A549 (cell line): Measurements from ENCODE around the gene CHFR. TPM values are rescaled to one million over a fixed set of nuclear protein-coding genes. Genes with fewer than 3 reads are reported as not detected.

Experiments used
- ATAC-seq, 2 experiments: fragments of 200-7000 bp in 1 of 2; fragments of >200 bp in 1 of 2; cut with Nextera tagmentation in 1 of 2; cut with Tn5 transposase in 1 of 2; 3 replicates each; pipeline versions ENCODE4 v1.8.0 to v1.9.1; 2018 to 2020; ENCODE audit warnings: mild to moderate bottlenecking in 1 of 2, moderate library complexity in 1 of 2
- CTCF ChIA-PET: fragments of 300-600 bp; sonication (Branson Sonifier 250); formaldehyde crosslinking; extraction: SDS; loops from one replicate; lab custom pipeline; 2021; ENCODE audit warnings: antibody characterized with exemption, inconsistent platforms; lab: Yijun Ruan, JAX
- POLR2A ChIA-PET: fragments of 350-600 bp; formaldehyde crosslinking; extraction: SDS; loops from one replicate; lab custom pipeline; 2021; ENCODE audit warnings: antibody characterized with exemption, inconsistent platforms; lab: Yijun Ruan, JAX
- DNase-seq, 2 experiments: peaks; one replicate each; pipeline versions ENCODE4 v3.0.0 to v3.0.0-alpha.2; 2011 to 2016; ENCODE audit warnings: low read depth in 1 of 2, low spot score in 1 of 2
- FAIRE-seq: peaks from 2 replicates; lab custom pipeline; 2011; peaks lifted over from hg19 to GRCh38; lab: Jason Lieb, UNC
- H3K27ac ChIP-seq, 2 experiments: fragments of >200 bp; sonication (Bioruptor Twin); formaldehyde crosslinking; 3 replicates each; pipeline ENCODE4 v1.5.1; 2016 to 2017
- H3K4me1 ChIP-seq: fragments of >200 bp; sonication (Bioruptor Twin); formaldehyde crosslinking; 3 replicates; pipeline ENCODE4 v1.6.1; 2016
- H3K4me2 ChIP-seq: fragments of >200 bp; sonication (Bioruptor Twin); formaldehyde crosslinking; 3 replicates; pipeline ENCODE4 v1.6.1; 2016
- H3K4me3 ChIP-seq: fragments of >200 bp; sonication (Bioruptor Twin); formaldehyde crosslinking; 3 replicates; pipeline ENCODE4 v1.5.1; 2016
- H3K9me3 ChIP-seq: fragments of >200 bp; sonication (Bioruptor Twin); formaldehyde crosslinking; 3 replicates; pipeline ENCODE4 v1.6.1; 2016
- CEBPB ChIP-seq, 2 experiments: fragments of >200 bp in 1 of 2; sonication (Bioruptor Twin) in 1 of 2; formaldehyde crosslinking in 1 of 2; IDR thresholded peaks; 2 replicates each; pipeline ENCODE4 v1.6.1; 2012 to 2016
- CHD2 ChIP-seq: fragments of 150-350 bp; IDR thresholded peaks from 2 replicates; pipeline ENCODE4 v1.6.1; 2014; ENCODE audit warnings: low read length; ENCODE audit not compliant: partially characterized antibody
- E2F6 ChIP-seq: IDR thresholded peaks from 2 replicates; pipeline ENCODE4 v1.6.1; 2012; ENCODE audit warnings: low read depth, borderline replicate concordance
- EP300 ChIP-seq, 2 experiments: fragments of >200 bp; sonication (Bioruptor Twin); formaldehyde crosslinking; IDR thresholded peaks; 2 replicates in 1 of 2; 3 replicates in 1 of 2; pipeline ENCODE4 v1.6.1; 2016 to 2017
- FOSL2 ChIP-seq, 2 experiments: fragments of 450-650 bp in 1 of 2; fragments of >200 bp in 1 of 2; sonication (Bioruptor Twin) in 1 of 2; formaldehyde crosslinking; IDR thresholded peaks; 2 replicates each; pipeline versions ENCODE4 v1.5.0 to v1.6.1; 2016 to 2020; ENCODE audit warnings: mild to moderate bottlenecking in 1 of 2, moderate library complexity in 1 of 2
- HDAC2 ChIP-seq: fragments of 200-600 bp; sonication (generic); IDR thresholded peaks from 2 replicates; pipeline ENCODE4 v1.6.1; 2016
- HOXA7 ChIP-seq: fragments of 250-450 bp; sonication (Bioruptor Pico); IDR thresholded peaks from 2 replicates; pipeline ENCODE4 v1.5.0; 2020; ENCODE audit warnings: mild to moderate bottlenecking, moderate library complexity
- KDM1A ChIP-seq: fragments of 200-600 bp; sonication (generic); IDR thresholded peaks from 2 replicates; pipeline ENCODE4 v1.6.1; 2016; ENCODE audit warnings: low read depth, mild to moderate bottlenecking
- MAFK ChIP-seq: fragments of 450-650 bp; IDR thresholded peaks from 2 replicates; pipeline ENCODE4 v1.6.1; 2014; ENCODE audit not compliant: partially characterized antibody
- MAZ ChIP-seq: fragments of 150-350 bp; IDR thresholded peaks from 2 replicates; pipeline ENCODE4 v1.6.1; 2014; ENCODE audit warnings: antibody characterized with exemption, low read depth, low read length, borderline replicate concordance
- NFE2L2 ChIP-seq: fragments of 150-350 bp; conservative IDR thresholded peaks from 2 replicates; pipeline ENCODE4 v1.6.1; 2014; ENCODE audit warnings: low read length
- NPAS2 ChIP-seq: fragments of 250-450 bp; sonication (Bioruptor Pico); IDR thresholded peaks from 2 replicates; pipeline ENCODE4 v1.8.0; 2022; ENCODE audit warnings: mild to moderate bottlenecking, moderate library complexity, borderline replicate concordance
- NR3C1 ChIP-seq: fragments of >200 bp; sonication (Bioruptor Twin); formaldehyde crosslinking; IDR thresholded peaks from 3 replicates; pipeline ENCODE4 v1.6.1; 2017
- PHF8 ChIP-seq: fragments of 200-600 bp; sonication (generic); IDR thresholded peaks from 2 replicates; pipeline ENCODE4 v1.6.1; 2016; ENCODE audit warnings: low read depth, mild to moderate bottlenecking, antibody characterized with exemption, moderate library complexity, borderline replicate concordance
- RAD21 ChIP-seq, 2 experiments: fragments of >200 bp in 1 of 2; sonication (Bioruptor Twin) in 1 of 2; formaldehyde crosslinking in 1 of 2; IDR thresholded peaks in 1 of 2; conservative IDR thresholded peaks in 1 of 2; 2 replicates in 1 of 2; 3 replicates in 1 of 2; pipeline ENCODE4 v1.6.1; 2012 to 2018; ENCODE audit warnings: inconsistent platforms in 1 of 2
- RARB ChIP-seq: fragments of 250-450 bp; sonication (Bioruptor Pico); IDR thresholded peaks from 2 replicates; pipeline ENCODE4 v1.8.0; 2021; ENCODE audit warnings: mild to moderate bottlenecking, moderate library complexity
- RCOR1 ChIP-seq: fragments of 150-350 bp; IDR thresholded peaks from 2 replicates; pipeline ENCODE4 v1.6.1; 2014; ENCODE audit warnings: antibody characterized with exemption, low read length, low read depth
- RFX5 ChIP-seq: fragments of 450-650 bp; IDR thresholded peaks from 2 replicates; pipeline ENCODE4 v1.7.1; 2014; ENCODE audit warnings: antibody characterized with exemption, mild to moderate bottlenecking, moderate library complexity
- SMC3 ChIP-seq: fragments of >200 bp; sonication (Bioruptor Twin); formaldehyde crosslinking; IDR thresholded peaks from 3 replicates; pipeline ENCODE4 v1.6.1; 2018; ENCODE audit warnings: inconsistent platforms
- SREBF2 ChIP-seq: fragments of 450-650 bp; IDR thresholded peaks from 2 replicates; pipeline ENCODE4 v1.6.1; 2014; ENCODE audit warnings: mild to moderate bottlenecking, moderate library complexity
- USF2 ChIP-seq: fragments of 450-650 bp; IDR thresholded peaks from 2 replicates; pipeline ENCODE4 v1.6.1; 2014; ENCODE audit warnings: antibody characterized with exemption
- ZNF302 ChIP-seq: fragments of 250-450 bp; sonication (Bioruptor Pico); IDR thresholded peaks from 2 replicates; pipeline ENCODE4 v1.9.0; 2021; ENCODE audit warnings: inconsistent platforms, mild to moderate bottlenecking, moderate library complexity
- WGBS: methylation state at CpG from one replicate; pipeline ENCODE4 v1.1.6; 2017; ENCODE audit errors: missing lambda C conversion rate; 5-methylcytosine and 5-hydroxymethylcytosine counted together
- polyA plus RNA-seq, 4 experiments: library from polyadenylated mRNA; depleted of rRNA in 3 of 4; stranded (reverse); fragments of >200 nt; fragmentation: RNase III in 1 of 4; extraction: RNeasy Plus Mini Kit Qiagen cat#74134 plus additional on column Dnase treatment in 1 of 4; gene quantifications; 2 replicates in 3 of 4; 3 replicates in 1 of 4; pipeline ENCODE4 v1.2.3, GENCODE V29; 2011 to 2017
- TF ChIP-seq, protein P1 (sequence below): IDR thresholded peaks from 2 replicates; pipeline ENCODE4 v1.6.1; 2012
- TF ChIP-seq, protein P2 (sequence below): fragments of 250-450 bp; sonication (Bioruptor Pico); IDR thresholded peaks from 2 replicates; pipeline ENCODE4 v1.5.0; 2021; ENCODE audit warnings: mild to moderate bottlenecking, moderate library complexity, borderline replicate concordance

Gene CHFR
- polyA plus RNA-seq, 2 of the 4 experiments (the other 2 are of a cell fraction) = 20.9 to 38.8 TPM

GRCh38 chr12:132827763-132828703, 59.4 kb downstream of the CHFR start:
- Histone ChIP-seq H3K27ac (peak overlapping the region; percentile 97 to 99), H3K4me2 (peak overlapping the region; percentile 80), H3K4me3 (peak overlapping the region; percentile 99), H3K4me1 (peaks cover 9% of the 10 kb centered on the region)
- FAIRE-seq = no peak
- ATAC-seq = peak; percentile 61 to 69
- CTCF ChIA-PET = no interaction called here
- 11% methylated on average over 21 of the region's 59 CpGs for WGBS
- peak; percentile 46 to 65 for DNase-seq
- no peak for TF ChIP-seq FOSL2 (IDR thresholded peaks at IDR 0.05)
- peak; percentile 43 for TF ChIP-seq FOSL2 (CRISPR knock-in tag; IDR thresholded peaks at IDR 0.05)
- no peak for TF ChIP-seq E2F6
- TF ChIP-seq RARB = no peak
- TF ChIP-seq NR3C1 = no peak
- 0 out of 2 replicates have a peak, but pooled peaks have one; percentile 28 for TF ChIP-seq PHF8
- TF ChIP-seq CEBPB (IDR thresholded peaks at IDR 0.05) = no peak
- peak; percentile 67 for TF ChIP-seq MAFK
- TF ChIP-seq KDM1A = no peak
- no peak for TF ChIP-seq RFX5
- TF ChIP-seq HOXA7 (CRISPR knock-in tag) = no peak
- no peak for TF ChIP-seq SREBF2
- TF ChIP-seq, all 56 proteins: peak for 3
- POLR2A ChIA-PET = interaction anchor here (0.9 to 1.3 kb wide), 2 partner anchors 11 to 252 kb away, joined by 3 read pairs; no protein-coding TSS in a partner anchor
- H3K9me3 ChIP-seq = 0 out of 3 replicates have a peak, but pooled peaks cover 2% of the 10 kb centered on the region

DNA sequence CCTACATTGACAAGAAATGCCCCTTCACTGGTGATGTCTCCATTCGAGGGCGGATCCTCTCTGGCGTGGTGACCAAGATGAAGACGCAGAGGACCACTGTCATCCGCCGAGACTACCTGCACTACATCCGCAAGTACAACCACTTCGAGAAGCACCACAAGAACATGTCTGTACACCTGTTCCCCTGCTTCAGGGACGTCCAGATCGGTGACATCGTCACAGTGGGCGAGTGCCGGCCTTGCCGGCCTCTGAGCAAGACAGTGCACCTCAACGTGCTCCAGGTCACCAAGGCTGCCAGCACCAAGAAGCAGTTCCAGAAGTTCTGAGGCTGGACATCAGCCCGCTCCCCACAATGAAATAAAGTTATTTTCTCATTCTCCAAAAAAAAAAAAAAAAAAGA, 61.5 kb downstream of the CHFR start:
- WGBS = 94% methylated on average over 16 of the region's 16 CpGs
- ChIA-PET CTCF (no interaction called here), POLR2A (no interaction called here)
- no peak for DNase-seq
- TF ChIP-seq NR3C1 (no peak), MAZ (no peak), E2F6 (no peak), SMC3 (no peak), SREBF2 (no peak), NFE2L2 (no peak), HDAC2 (no peak), EP300 (IDR thresholded peaks at IDR 0.05) (no peak), RARB (no peak), ZNF302 (CRISPR knock-in tag) (no peak), CHD2 (no peak), RFX5 (no peak), RAD21 (conservative IDR thresholded peaks at IDR 0.05 in 1 of 2, IDR thresholded peaks at IDR 0.05 in 1 of 2) (no peak), USF2 (no peak), RCOR1 (no peak), NPAS2 (no peak)
- TF ChIP-seq, protein P1, sequence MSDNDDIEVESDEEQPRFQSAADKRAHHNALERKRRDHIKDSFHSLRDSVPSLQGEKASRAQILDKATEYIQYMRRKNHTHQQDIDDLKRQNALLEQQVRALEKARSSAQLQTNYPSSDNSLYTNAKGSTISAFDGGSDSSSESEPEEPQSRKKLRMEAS = no peak
- TF ChIP-seq, protein P2, sequence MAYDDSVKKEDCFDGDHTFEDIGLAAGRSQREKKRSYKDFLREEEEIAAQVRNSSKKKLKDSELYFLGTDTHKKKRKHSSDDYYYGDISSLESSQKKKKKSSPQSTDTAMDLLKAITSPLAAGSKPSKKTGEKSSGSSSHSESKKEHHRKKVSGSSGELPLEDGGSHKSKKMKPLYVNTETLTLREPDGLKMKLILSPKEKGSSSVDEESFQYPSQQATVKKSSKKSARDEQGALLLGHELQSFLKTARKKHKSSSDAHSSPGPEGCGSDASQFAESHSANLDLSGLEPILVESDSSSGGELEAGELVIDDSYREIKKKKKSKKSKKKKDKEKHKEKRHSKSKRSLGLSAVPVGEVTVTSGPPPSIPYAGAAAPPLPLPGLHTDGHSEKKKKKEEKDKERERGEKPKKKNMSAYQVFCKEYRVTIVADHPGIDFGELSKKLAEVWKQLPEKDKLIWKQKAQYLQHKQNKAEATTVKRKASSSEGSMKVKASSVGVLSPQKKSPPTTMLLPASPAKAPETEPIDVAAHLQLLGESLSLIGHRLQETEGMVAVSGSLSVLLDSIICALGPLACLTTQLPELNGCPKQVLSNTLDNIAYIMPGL (CRISPR knock-in tag) = no peak
- Histone ChIP-seq H3K4me1 (peaks cover 9% of the 10 kb centered on the region), H3K27ac (no peak overlapping the region), H3K4me2 (no peak overlapping the region), H3K4me3 (no peak overlapping the region), H3K9me3 (0 out of 3 replicates have a peak, but pooled peaks cover 2% of the 10 kb centered on the region)
- no peak for FAIRE-seq
- ATAC-seq = no peak
